HG02943 (cell line): ENCODE results near the gene TPSG1.

Experiments
- ATAC-seq: cut with Tn5 transposase; IDR thresholded peaks from one replicate; pipeline ENCODE4 v1.9.1; 2021; ENCODE audit warnings: mild to moderate bottlenecking, low read depth, moderate library complexity; ENCODE audit not compliant: unreplicated experiment

The TPSG1 gene

GRCh38 chr16:1181404-1182315, 43.4 kb downstream of the TPSG1 start:
- ATAC-seq, result no peak

- ATAC-seq, result no peak
Measured at GRCh38 chr16:1180549-1181403, 44.3 kb downstream of the TPSG1 start.

- no peak for ATAC-seq
Measured at GRCh38 chr16:1178295-1178910, 46.7 kb downstream of the TPSG1 start.

GRCh38 chr16:1177750-1178149, 47.3 kb downstream of the TPSG1 start:
- ATAC-seq, result no peak

- ATAC-seq, result no peak
Measured at GRCh38 chr16:1177053-1177452, 48.0 kb downstream of the TPSG1 start.

GRCh38 chr16:1176280-1176897, 48.7 kb downstream of the TPSG1 start:
- ATAC-seq, result no peak

GRCh38 chr16:1175566-1176279, 49.3 kb downstream of the TPSG1 start:
- ATAC-seq, result no peak

GRCh38 chr16:1174477-1175357, 50.4 kb downstream of the TPSG1 start:
- ATAC-seq, result no peak

GRCh38 chr16:1173788-1174451, 51.1 kb downstream of the TPSG1 start:
- no peak for ATAC-seq

- no peak for ATAC-seq
Measured at GRCh38 chr16:1172651-1173050, 52.4 kb downstream of the TPSG1 start.

- no peak for ATAC-seq
Measured at GRCh38 chr16:1171854-1172428, 53.1 kb downstream of the TPSG1 start.
